ENCODE data around the gene ABLIM3.
"Not testable (repeated sequence)": the region's sequence is repeated elsewhere in the genome, so short reads cannot be mapped to it uniquely, and the experiment has no call there.

The ABLIM3 gene

GRCh38 chr5:149181732-149182131 lies 40.4 kb downstream of the ABLIM3 start:
- no peak overlapping the region for H3K4me3 ChIP-seq (ENCODE audit: low read length)
- DNase-seq (ENCODE audit: low read depth): no peak
- TF ChIP-seq CTCF (IDR thresholded peaks at IDR 0.05; ENCODE audit: insufficient read depth, low read depth, low read length, missing control alignments): no peak

- no peak for DNase-seq (ENCODE audit: low read depth)
- H3K4me3 ChIP-seq (ENCODE audit: low read length): no peak overlapping the region
- TF ChIP-seq CTCF (IDR thresholded peaks at IDR 0.05; ENCODE audit: insufficient read depth, low read depth, low read length, missing control alignments): no peak
Measured at GRCh38 chr5:149182241-149182640, 40.9 kb downstream of the ABLIM3 start.

- TF ChIP-seq CTCF (IDR thresholded peaks at IDR 0.05; ENCODE audit: insufficient read depth, low read depth, low read length, missing control alignments): no peak
- no peak for DNase-seq (ENCODE audit: low read depth)
- H3K4me3 ChIP-seq (ENCODE audit: low read length): no peak overlapping the region
Measured at GRCh38 chr5:149185067-149185466, 43.8 kb downstream of the ABLIM3 start.

- no peak for DNase-seq (ENCODE audit: low read depth)
- no peak for TF ChIP-seq CTCF (IDR thresholded peaks at IDR 0.05; ENCODE audit: insufficient read depth, low read depth, low read length, missing control alignments)
- no peak overlapping the region for H3K4me3 ChIP-seq (ENCODE audit: low read length)
Measured at GRCh38 chr5:149186506-149186905, 45.2 kb downstream of the ABLIM3 start.

- DNase-seq (ENCODE audit: low read depth): peak; percentile 94
- H3K4me3 ChIP-seq (ENCODE audit: low read length): not testable (repeated sequence)
Measured at GRCh38 chr5:149187617-149188016, 46.3 kb downstream of the ABLIM3 start.

GRCh38 chr5:149188383-149188782 lies 47.1 kb downstream of the ABLIM3 start:
- H3K4me3 ChIP-seq (ENCODE audit: low read length): no peak overlapping the region
- peak; percentile 36 for DNase-seq (ENCODE audit: low read depth)
- TF ChIP-seq CTCF (IDR thresholded peaks at IDR 0.05; ENCODE audit: insufficient read depth, low read depth, low read length, missing control alignments): no peak

GRCh38 chr5:149195337-149195887 lies 54.1 kb downstream of the ABLIM3 start:
- no peak for DNase-seq (ENCODE audit: low read depth)
- no peak overlapping the region for H3K4me3 ChIP-seq (ENCODE audit: low read length)
- no peak for TF ChIP-seq CTCF (IDR thresholded peaks at IDR 0.05; ENCODE audit: insufficient read depth, low read depth, low read length, missing control alignments)
